HFF-Myc (cell line): ENCODE results near the gene A3GALT2.

Experiments
- DNase-seq: peaks from one replicate; pipeline ENCODE4 v3.0.0-alpha.2; 2011; ENCODE audit warnings: low read depth; ENCODE audit errors: extremely low read depth
- H3K4me3 ChIP-seq: replicated peaks from 2 replicates; pipeline ENCODE4 v1.5.1; 2011; ENCODE audit warnings: low read depth, mild to moderate bottlenecking, control low read depth, low read length
- CTCF ChIP-seq: IDR thresholded peaks from 2 replicates; pipeline ENCODE4 v1.5.1; 2012; ENCODE audit warnings: mild to moderate bottlenecking, low read depth, low read length, control low read depth; ENCODE audit errors: missing control alignments

A3GALT2 gene

GRCh38 chr1:33277488-33278084 lies 43.3 kb downstream of the A3GALT2 start:
- DNase-seq: no peak
- TF ChIP-seq CTCF: no peak
- H3K4me3 ChIP-seq: no peak overlapping the region

- no peak overlapping the region for H3K4me3 ChIP-seq
- no peak for TF ChIP-seq CTCF
- DNase-seq: no peak
Observed at GRCh38 chr1:33276573-33277298, 44.2 kb downstream of the A3GALT2 start.

GRCh38 chr1:33275706-33276572 lies 45.0 kb downstream of the A3GALT2 start:
- TF ChIP-seq CTCF: no peak
- H3K4me3 ChIP-seq: no peak overlapping the region
- no peak for DNase-seq

- no peak for DNase-seq
- H3K4me3 ChIP-seq: no peak overlapping the region
- TF ChIP-seq CTCF: no peak
Observed at GRCh38 chr1:33275195-33275594, 45.7 kb downstream of the A3GALT2 start.

- TF ChIP-seq CTCF: no peak
- H3K4me3 ChIP-seq: no peak overlapping the region
- no peak for DNase-seq
Observed at GRCh38 chr1:33274446-33274845, 46.5 kb downstream of the A3GALT2 start.

- no peak for DNase-seq
- H3K4me3 ChIP-seq: no peak overlapping the region
- no peak for TF ChIP-seq CTCF
Observed at GRCh38 chr1:33273961-33274371, 46.9 kb downstream of the A3GALT2 start.
